K562 (cell line): Measurements from ENCODE around the gene SMAGP. TPM values are rescaled to one million over a fixed set of nuclear protein-coding genes. Genes with fewer than 3 reads are reported as not detected.
A peak's percentile ranks its signal among the peaks of the same experiment; 100 is the strongest.

Experiments used
- CHD2 ChIP-seq: IDR thresholded peaks from 2 replicates; pipeline ENCODE4 v1.6.1; 2011; ENCODE audit warnings: low read depth, low read length
- DMBX1 ChIP-seq: fragments of 250-450 bp; sonication (Bioruptor Pico); IDR thresholded peaks from 2 replicates; pipeline ENCODE4 v1.8.0; 2022; ENCODE audit warnings: inconsistent platforms, mild to moderate bottlenecking, moderate library complexity, borderline replicate concordance
- E2F3 ChIP-seq: fragments of 250-450 bp; sonication (Bioruptor Pico); IDR thresholded peaks from 2 replicates; pipeline ENCODE4 v1.4.0; 2020; ENCODE audit warnings: mild to moderate bottlenecking
- E2F5 ChIP-seq: sonication (generic); formaldehyde crosslinking; IDR thresholded peaks from 2 replicates; pipeline ENCODE4 v1.8.0; 2022; ENCODE audit warnings: mild to moderate bottlenecking, missing genetic modification reagents
- ELK3 ChIP-seq: fragments of 450-650 bp; formaldehyde crosslinking; IDR thresholded peaks from 2 replicates; pipeline ENCODE4 v1.4.0; 2020; ENCODE audit warnings: mild to moderate bottlenecking
- EZH2 ChIP-seq: IDR thresholded peaks from 2 replicates; pipeline ENCODE4 v1.6.1; 2012; ENCODE audit warnings: low read depth, mild to moderate bottlenecking, inconsistent platforms, low read length, borderline replicate concordance
- GTF2F1 ChIP-seq: IDR thresholded peaks from 2 replicates; pipeline ENCODE4 v1.6.1; 2011; ENCODE audit warnings: low read depth, low read length, improper control_type of control experiment
- IFI16 ChIP-seq: fragments of 250-450 bp; sonication (Bioruptor Pico); IDR thresholded peaks from 2 replicates; pipeline ENCODE4 v2.1.2; 2022; ENCODE audit warnings: mild to moderate bottlenecking, inconsistent platforms
- L3MBTL2 ChIP-seq: fragments of 450-650 bp; IDR thresholded peaks from 2 replicates; pipeline ENCODE4 v1.6.1; 2016; ENCODE audit warnings: mild to moderate bottlenecking, moderate library complexity
- MLX ChIP-seq, 2 experiments: fragments of 450-650 bp in 1 of 2; sonication (generic) in 1 of 2; formaldehyde crosslinking; conservative IDR thresholded peaks; 2 replicates each; pipeline versions ENCODE4 v1.4.0 to v1.8.1; 2020 to 2022; ENCODE audit warnings: mild to moderate bottlenecking in 1 of 2, missing genetic modification reagents in 1 of 2
- NFIC ChIP-seq: fragments of 450-650 bp; IDR thresholded peaks from 2 replicates; pipeline ENCODE4 v1.6.1; 2017; ENCODE audit warnings: mild to moderate bottlenecking, inconsistent platforms
- POLR2G ChIP-seq: fragments of 200-400 bp; formaldehyde crosslinking; IDR thresholded peaks from 2 replicates; pipeline ENCODE4 v1.6.1; 2017; ENCODE audit warnings: low read depth, mild to moderate bottlenecking, antibody characterized with exemption, low read length, moderate library complexity
- RAD21 ChIP-seq, 2 experiments: fragments of 250-450 bp in 1 of 2; fragments of 450-650 bp in 1 of 2; sonication (Bioruptor Pico) in 1 of 2; formaldehyde crosslinking in 1 of 2; IDR thresholded peaks in 1 of 2; conservative IDR thresholded peaks in 1 of 2; 2 replicates each; pipeline versions ENCODE4 v1.4.0 to v1.8.0; 2020 to 2022; ENCODE audit warnings: mild to moderate bottlenecking in 2 of 2, moderate library complexity in 1 of 2
- RBFOX2 ChIP-seq: fragments of 200-400 bp; formaldehyde crosslinking; IDR thresholded peaks from 2 replicates; pipeline ENCODE4 v1.6.1; 2017; ENCODE audit warnings: low read depth, mild to moderate bottlenecking, low read length, moderate library complexity
- STAG1 ChIP-seq: sonication (generic); formaldehyde crosslinking; IDR thresholded peaks from 2 replicates; pipeline ENCODE4 v1.5.0; 2020; ENCODE audit warnings: missing genetic modification reagents, borderline replicate concordance
- ZBTB33 ChIP-seq: sonication (generic); formaldehyde crosslinking; IDR thresholded peaks from 2 replicates; pipeline ENCODE4 v1.8.1; 2023; ENCODE audit warnings: mild to moderate bottlenecking, missing genetic modification reagents
- ZNF347 ChIP-seq: fragments of 450-650 bp; formaldehyde crosslinking; IDR thresholded peaks from 2 replicates; pipeline ENCODE4 v1.4.0; 2020; ENCODE audit warnings: low read depth, mild to moderate bottlenecking, moderate library complexity
- ZNF77 ChIP-seq: fragments of 250-450 bp; sonication (Bioruptor Pico); IDR thresholded peaks from 2 replicates; pipeline ENCODE4 v1.5.0; 2020
- polyA plus RNA-seq, 8 experiments: library from polyadenylated mRNA; depleted of rRNA in 4 of 8; stranded (reverse) in 5 of 8; unstranded in 3 of 8; fragments of >200 nt; fragmentation: Nextera tagmentation in 2 of 8; fragmentation: Illumina TruSeq in 1 of 8; extraction: Ambion mirVana in 2 of 8; extraction: Trizol in 1 of 8; gene quantifications; 2 replicates each; pipeline versions ENCODE4 v1.2.1 to v1.2.3, GENCODE V29; 2011 to 2014; ENCODE audit warnings: inconsistent platforms in 1 of 8, missing spikeins in 1 of 8
- total RNA-seq, 7 experiments: library from RNA; depleted of rRNA in 6 of 7; stranded (reverse); fragments of >200 nt in 6 of 7; fragmentation: Illumina TruSeq in 2 of 7; extraction: Trizol in 2 of 7; gene quantifications; 2 replicates each; pipeline versions ENCODE4 v1.2.1 to v1.2.3, GENCODE V29; 2011 to 2021; ENCODE audit warnings: low replicate concordance in 1 of 7

The SMAGP gene
- total and polyA plus RNA-seq, 9 of the 15 experiments (the other 6 are each of a cell fraction or from before 2014, with no cell fraction given), result 23.1 to 62.3 (median 29.9) TPM

- peak; percentile 48 for TF ChIP-seq NFIC
- peak; percentile 84 to 87 for TF ChIP-seq RAD21 (CRISPR knock-in tag; conservative IDR thresholded peaks at IDR 0.05 in 1 of 2, IDR thresholded peaks at IDR 0.05 in 1 of 2)
- TF ChIP-seq E2F5 (CRISPR knock-in tag), result peak; percentile 82; the same call in 1 of the 2 replicates
- no peak for TF ChIP-seq GTF2F1
- TF ChIP-seq L3MBTL2, result peak; percentile 76; the same call in 1 of the 2 replicates
- TF ChIP-seq MLX (CRISPR knock-in tag; conservative IDR thresholded peaks at IDR 0.05), result no peak
- no peak for TF ChIP-seq ELK3 (CRISPR knock-in tag)
- TF ChIP-seq POLR2G, result peak; percentile 74
- TF ChIP-seq ZBTB33 (CRISPR knock-in tag), result no peak
- no peak for TF ChIP-seq IFI16 (CRISPR knock-in tag)
- peak; percentile 74 for TF ChIP-seq RBFOX2
- TF ChIP-seq DMBX1, result no peak
- peak; percentile 70 for TF ChIP-seq STAG1
- no peak for TF ChIP-seq EZH2
- no peak for TF ChIP-seq ZNF77
- no peak for TF ChIP-seq CHD2
- 0 out of 2 replicates have a peak, but pooled peaks have one; percentile 23 for TF ChIP-seq E2F3 (CRISPR knock-in tag)
- no peak for TF ChIP-seq ZNF347 (CRISPR knock-in tag)
These were observed 795 bp downstream of the SMAGP start (continued) for GRCh38 chr12:51269174-51270066.
